Measurements from ENCODE around the gene KDM4C.

Gene KDM4C

GRCh38 chr9:6845128-6845826, 87.5 kb downstream of the KDM4C start:
- Mint-ChIP-seq H3K27me3 (no peaks in the 10 kb centered on the region), H3K9me3 (no peaks in the 10 kb centered on the region), H3K36me3 (peaks cover 26% of the 10 kb centered on the region), H3K4me3 (no peak overlapping the region), H3K4me1 (peaks cover 14% of the 10 kb centered on the region), H3K27ac (no peak overlapping the region)
- no peak for ATAC-seq

GRCh38 chr9:6845880-6846279, 88.1 kb downstream of the KDM4C start:
- Mint-ChIP-seq H3K4me3 (no peak overlapping the region), H3K9me3 (no peaks in the 10 kb centered on the region), H3K36me3 (peaks cover 26% of the 10 kb centered on the region), H3K27ac (no peak overlapping the region), H3K27me3 (no peaks in the 10 kb centered on the region), H3K4me1 (peaks cover 14% of the 10 kb centered on the region)
- ATAC-seq: no peak

- H3K36me3 Mint-ChIP-seq: peaks cover 61% of the 10 kb centered on the region
- no peak overlapping the region for H3K27ac Mint-ChIP-seq
These were observed 94.6 kb downstream of the KDM4C start for GRCh38 chr9:6852243-6852963.

GRCh38 chr9:6855860-6856259, 98.1 kb downstream of the KDM4C start:
- peaks cover 8% of the 10 kb centered on the region for H3K4me1 Mint-ChIP-seq
- H3K9me3 Mint-ChIP-seq: no peaks in the 10 kb centered on the region
- H3K27ac Mint-ChIP-seq: no peak overlapping the region
- H3K4me3 Mint-ChIP-seq: no peak overlapping the region
- H3K36me3 Mint-ChIP-seq: peaks cover 55% of the 10 kb centered on the region
- ATAC-seq: no peak
- H3K27me3 Mint-ChIP-seq: no peaks in the 10 kb centered on the region

More at GRCh38 chr9:6852243-6852963, 94.6 kb downstream of the KDM4C start:
- no peak for ATAC-seq
- no peaks in the 10 kb centered on the region for H3K4me1 Mint-ChIP-seq
- no peaks in the 10 kb centered on the region for H3K27me3 Mint-ChIP-seq
- H3K9me3 Mint-ChIP-seq: no peaks in the 10 kb centered on the region
- no peak overlapping the region for H3K4me3 Mint-ChIP-seq

GRCh38 chr9:6864102-6864501, 106.3 kb downstream of the KDM4C start:
- Mint-ChIP-seq H3K4me1 (peaks cover 13% of the 10 kb centered on the region), H3K27ac (no peak overlapping the region), H3K4me3 (no peak overlapping the region), H3K9me3 (peaks cover 13% of the 10 kb centered on the region), H3K27me3 (no peaks in the 10 kb centered on the region), H3K36me3 (peaks cover 53% of the 10 kb centered on the region)
- no peak for ATAC-seq

- Mint-ChIP-seq H3K27ac (no peak overlapping the region), H3K36me3 (peaks cover 56% of the 10 kb centered on the region), H3K4me1 (peaks cover 40% of the 10 kb centered on the region), H3K27me3 (no peaks in the 10 kb centered on the region), H3K4me3 (no peak overlapping the region), H3K9me3 (peaks cover 8% of the 10 kb centered on the region)
- no peak for ATAC-seq
These were observed 111.5 kb downstream of the KDM4C start for GRCh38 chr9:6869081-6869948.

GRCh38 chr9:6870149-6870548, 112.4 kb downstream of the KDM4C start:
- Mint-ChIP-seq H3K4me3 (no peak overlapping the region), H3K27me3 (no peaks in the 10 kb centered on the region), H3K4me1 (peaks cover 48% of the 10 kb centered on the region), H3K27ac (peak overlapping the region; percentile 45), H3K9me3 (peaks cover 3% of the 10 kb centered on the region), H3K36me3 (peaks cover 56% of the 10 kb centered on the region)
- no peak for ATAC-seq

GRCh38 chr9:6870650-6871477, 113.1 kb downstream of the KDM4C start:
- H3K27ac Mint-ChIP-seq: peak overlapping the region; percentile 45
- H3K4me1 Mint-ChIP-seq: peaks cover 55% of the 10 kb centered on the region
- peaks cover 57% of the 10 kb centered on the region for H3K36me3 Mint-ChIP-seq
- no peak overlapping the region for H3K4me3 Mint-ChIP-seq
- H3K27me3 Mint-ChIP-seq: no peaks in the 10 kb centered on the region
- H3K9me3 Mint-ChIP-seq: no peaks in the 10 kb centered on the region
- no peak for ATAC-seq

GRCh38 chr9:6873857-6874256, 116.1 kb downstream of the KDM4C start:
- H3K4me3 Mint-ChIP-seq: no peak overlapping the region
- no peaks in the 10 kb centered on the region for H3K27me3 Mint-ChIP-seq
- no peak for ATAC-seq
- no peaks in the 10 kb centered on the region for H3K9me3 Mint-ChIP-seq
- no peak overlapping the region for H3K27ac Mint-ChIP-seq
- peaks cover 72% of the 10 kb centered on the region for H3K4me1 Mint-ChIP-seq
- H3K36me3 Mint-ChIP-seq: peaks cover 59% of the 10 kb centered on the region

GRCh38 chr9:6876195-6876894, 118.6 kb downstream of the KDM4C start:
- Mint-ChIP-seq H3K27me3 (no peaks in the 10 kb centered on the region), H3K4me1 (peaks cover 73% of the 10 kb centered on the region), H3K27ac (no peak overlapping the region), H3K9me3 (no peaks in the 10 kb centered on the region), H3K36me3 (peaks cover 58% of the 10 kb centered on the region), H3K4me3 (no peak overlapping the region)
- ATAC-seq: no peak

- Mint-ChIP-seq H3K27ac (no peak overlapping the region), H3K9me3 (no peaks in the 10 kb centered on the region), H3K4me1 (peaks cover 67% of the 10 kb centered on the region)
These were observed 119.9 kb downstream of the KDM4C start for GRCh38 chr9:6877671-6878161.

GRCh38 chr9:6880626-6881025, 122.9 kb downstream of the KDM4C start:
- Mint-ChIP-seq H3K9me3 (no peaks in the 10 kb centered on the region), H3K4me1 (peaks cover 51% of the 10 kb centered on the region), H3K27ac (no peak overlapping the region), H3K27me3 (no peaks in the 10 kb centered on the region), H3K36me3 (peaks cover 49% of the 10 kb centered on the region), H3K4me3 (no peak overlapping the region)
- no peak for ATAC-seq

More at GRCh38 chr9:6877671-6878161, 119.9 kb downstream of the KDM4C start:
- ATAC-seq: no peak
- Mint-ChIP-seq H3K27me3 (no peaks in the 10 kb centered on the region), H3K36me3 (peaks cover 51% of the 10 kb centered on the region), H3K4me3 (no peak overlapping the region)

GRCh38 chr9:6884101-6884500, 126.3 kb downstream of the KDM4C start:
- no peak overlapping the region for H3K27ac Mint-ChIP-seq
- peaks cover 37% of the 10 kb centered on the region for H3K4me1 Mint-ChIP-seq
- H3K36me3 Mint-ChIP-seq: peaks cover 53% of the 10 kb centered on the region
- ATAC-seq: no peak
- no peak overlapping the region for H3K4me3 Mint-ChIP-seq
- H3K9me3 Mint-ChIP-seq: peaks cover 3% of the 10 kb centered on the region
- H3K27me3 Mint-ChIP-seq: no peaks in the 10 kb centered on the region

- Mint-ChIP-seq H3K27me3 (no peaks in the 10 kb centered on the region), H3K4me3 (no peak overlapping the region), H3K36me3 (peaks cover 62% of the 10 kb centered on the region), H3K9me3 (peaks cover 3% of the 10 kb centered on the region), H3K27ac (no peak overlapping the region), H3K4me1 (peaks cover 46% of the 10 kb centered on the region)
- ATAC-seq: no peak
These were observed 127.2 kb downstream of the KDM4C start for GRCh38 chr9:6884990-6885389.

All from stimulated activated memory B cell treated with anti-CD40 and anti-IgM and Interleukin-4, amounts not matched to agents 10 μg/mL and 1 μg/mL and 100 μg/mL, for 72 hours (primary cell).